Mesothelial cell of epicardium (in vitro differentiated cells): ENCODE measurements around the gene VGLL4. TPM values are rescaled to one million over a fixed set of nuclear protein-coding genes. Genes with fewer than 3 reads are reported as not detected.

Experiments used
- DNase-seq, 2 experiments: peaks; one replicate each; pipeline ENCODE4 v3.0.0; 2021; ENCODE audit warnings: low spot score in 2 of 2; ENCODE audit not compliant: unreplicated experiment in 2 of 2
- H3K27ac Mint-ChIP-seq: 2 replicates; pipeline ENCODE4 v1.8.0; 2021; ENCODE audit warnings: mixed read lengths
- H3K27me3 Mint-ChIP-seq: 2 replicates; pipeline ENCODE4 v1.8.0; 2021; ENCODE audit warnings: low read depth, mixed read lengths
- H3K36me3 Mint-ChIP-seq: 2 replicates; pipeline ENCODE4 v1.8.0; 2021; ENCODE audit warnings: mixed read lengths
- H3K4me1 Mint-ChIP-seq: 2 replicates; pipeline ENCODE4 v1.8.0; 2021; ENCODE audit warnings: mixed read lengths
- H3K4me3 Mint-ChIP-seq: 2 replicates; pipeline ENCODE4 v1.8.0; 2021; ENCODE audit warnings: mild to moderate bottlenecking, moderate library complexity, mixed read lengths
- H3K9me3 Mint-ChIP-seq: 2 replicates; pipeline ENCODE4 v1.8.0; 2021; ENCODE audit warnings: mixed read lengths
- CTCF ChIP-seq: fragments of 200-600 bp; sonication (generic); IDR thresholded peaks from one replicate; pipeline ENCODE4 v1.5.0; 2021; ENCODE audit warnings: antibody characterized with exemption; ENCODE audit not compliant: unreplicated experiment
- total RNA-seq: library from RNA; stranded (reverse); gene quantifications from 3 replicates; pipeline ENCODE4 v1.2.1, GENCODE V29; 2021

The VGLL4 gene
- total RNA-seq, 1 donor from 2014 or later = 140 TPM

- DNase-seq = no peak
- no peak overlapping the region for H3K4me3 Mint-ChIP-seq
- H3K4me1 Mint-ChIP-seq = peaks cover 75% of the 10 kb centered on the region
- H3K27me3 Mint-ChIP-seq = no peaks in the 10 kb centered on the region
- TF ChIP-seq CTCF = no peak
- peak overlapping the region; percentile 71 for H3K27ac Mint-ChIP-seq
- no peaks in the 10 kb centered on the region for H3K36me3 Mint-ChIP-seq
- no peaks in the 10 kb centered on the region for H3K9me3 Mint-ChIP-seq
Observed at GRCh38 chr3:11619461-11619860, 24.3 kb downstream of the VGLL4 start.

DNA sequence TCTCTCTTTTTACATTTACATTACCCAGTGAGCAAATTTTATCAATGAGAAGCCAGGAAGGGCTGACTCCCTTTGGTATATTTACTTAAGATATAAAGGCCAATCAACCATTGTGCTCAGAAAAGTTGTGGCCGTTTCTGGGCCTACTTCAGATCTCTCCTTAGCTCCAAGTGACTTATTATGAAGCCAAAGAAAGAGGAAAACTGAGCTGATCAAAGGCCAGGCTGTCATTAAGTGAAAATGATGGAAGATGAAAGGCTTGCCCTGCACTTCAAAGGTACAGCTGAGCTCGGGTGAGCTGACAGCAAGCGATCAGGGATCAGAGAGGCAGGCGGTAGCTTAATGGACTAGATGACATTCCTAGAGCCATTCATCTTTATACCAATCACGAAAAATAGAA is 24.8 kb downstream of the VGLL4 start:
- no peaks in the 10 kb centered on the region for H3K9me3 Mint-ChIP-seq

GRCh38 chr3:11616551-11616950 is 27.2 kb downstream of the VGLL4 start:
- no peaks in the 10 kb centered on the region for H3K9me3 Mint-ChIP-seq
- H3K4me1 Mint-ChIP-seq = peaks cover 86% of the 10 kb centered on the region
- no peaks in the 10 kb centered on the region for H3K36me3 Mint-ChIP-seq
- DNase-seq = no peak
- no peak overlapping the region for H3K4me3 Mint-ChIP-seq
- peak overlapping the region; percentile 21 for H3K27ac Mint-ChIP-seq
- no peaks in the 10 kb centered on the region for H3K27me3 Mint-ChIP-seq
- no peak for TF ChIP-seq CTCF

More for the DNA sequence above, 24.8 kb downstream of the VGLL4 start:
- H3K4me1 Mint-ChIP-seq = peaks cover 76% of the 10 kb centered on the region
- H3K4me3 Mint-ChIP-seq = no peak overlapping the region
- no peaks in the 10 kb centered on the region for H3K36me3 Mint-ChIP-seq
- TF ChIP-seq CTCF = no peak
- H3K27ac Mint-ChIP-seq = peak overlapping the region; percentile 71
- no peaks in the 10 kb centered on the region for H3K27me3 Mint-ChIP-seq
- DNase-seq = no peak

DNA sequence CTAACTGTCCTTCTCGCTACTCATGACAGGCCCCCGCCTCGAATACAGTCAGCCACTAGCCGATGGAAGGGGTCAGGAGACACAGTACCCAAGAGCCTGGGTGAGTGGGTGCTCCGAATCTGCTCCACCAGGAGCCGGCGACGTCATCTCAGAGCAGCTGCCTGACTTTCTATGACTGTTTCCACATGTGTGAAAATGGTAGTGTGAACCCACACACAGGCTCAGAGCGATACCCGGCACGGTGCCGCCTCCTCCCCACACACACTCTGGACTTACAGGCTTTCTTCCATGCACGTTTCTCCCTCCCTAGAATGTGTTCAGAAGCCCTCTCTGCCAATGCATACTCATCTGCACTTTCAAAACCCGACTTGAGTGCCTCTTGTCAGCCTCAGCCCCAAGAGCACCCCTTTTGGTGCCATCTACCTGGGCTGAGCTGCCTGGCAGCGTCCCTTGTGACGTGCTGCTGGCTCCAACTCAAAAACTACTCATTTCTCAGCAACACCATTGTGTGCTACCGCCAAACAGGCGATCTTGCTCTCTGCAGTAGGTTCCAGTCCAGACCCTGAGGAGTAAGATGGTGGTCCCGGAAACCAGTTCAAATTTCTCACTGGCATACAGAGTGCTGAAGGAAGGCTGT is 29.7 kb downstream of the VGLL4 start:
- no peak for DNase-seq
- no peaks in the 10 kb centered on the region for H3K9me3 Mint-ChIP-seq
- peak overlapping the region; percentile 58 for H3K27ac Mint-ChIP-seq
- no peak overlapping the region for H3K4me3 Mint-ChIP-seq
- TF ChIP-seq CTCF = no peak
- H3K4me1 Mint-ChIP-seq = peaks cover 93% of the 10 kb centered on the region
- no peaks in the 10 kb centered on the region for H3K27me3 Mint-ChIP-seq
- no peaks in the 10 kb centered on the region for H3K36me3 Mint-ChIP-seq

DNA sequence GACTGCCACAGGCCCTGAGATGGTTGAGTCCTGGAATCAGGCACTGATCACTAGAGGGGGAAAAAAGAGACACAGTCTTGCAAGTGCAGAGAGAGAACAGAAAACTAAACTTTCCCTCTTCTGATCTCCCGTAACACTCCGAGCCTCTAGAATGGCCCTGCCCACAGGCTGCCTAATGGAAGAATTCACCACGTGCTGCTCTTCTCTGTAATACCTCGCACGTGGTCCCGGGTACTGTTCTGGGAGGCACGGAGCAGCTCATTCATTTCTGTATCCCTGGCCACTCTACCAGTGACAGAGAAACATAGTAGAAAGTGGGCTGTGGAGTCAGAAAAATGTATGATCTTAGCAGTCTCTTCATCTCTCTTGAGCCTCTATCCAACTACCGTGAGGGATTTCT is 30.4 kb downstream of the VGLL4 start:
- H3K9me3 Mint-ChIP-seq = no peaks in the 10 kb centered on the region
- TF ChIP-seq CTCF = no peak
- DNase-seq = no peak
- H3K4me1 Mint-ChIP-seq = peaks cover 88% of the 10 kb centered on the region
- no peak overlapping the region for H3K4me3 Mint-ChIP-seq
- no peaks in the 10 kb centered on the region for H3K27me3 Mint-ChIP-seq
- H3K36me3 Mint-ChIP-seq = no peaks in the 10 kb centered on the region
- peak overlapping the region; percentile 31 for H3K27ac Mint-ChIP-seq
